HTERT RPE-1 (cell line): ENCODE results near the gene SMIM10L2A.
"Not testable (repeated sequence)": the region's sequence is repeated elsewhere in the genome, so short reads cannot be mapped to it uniquely, and the experiment has no call there.

Experiments used
- in situ Hi-C: fragments of 300-500 bp; cut with MboI; formaldehyde crosslinking; loops from 4 replicates; pipeline ENCODE4 v1.14.3; 2020; ENCODE audit warnings: low sequenced_read_pairs

The SMIM10L2A gene

DNA sequence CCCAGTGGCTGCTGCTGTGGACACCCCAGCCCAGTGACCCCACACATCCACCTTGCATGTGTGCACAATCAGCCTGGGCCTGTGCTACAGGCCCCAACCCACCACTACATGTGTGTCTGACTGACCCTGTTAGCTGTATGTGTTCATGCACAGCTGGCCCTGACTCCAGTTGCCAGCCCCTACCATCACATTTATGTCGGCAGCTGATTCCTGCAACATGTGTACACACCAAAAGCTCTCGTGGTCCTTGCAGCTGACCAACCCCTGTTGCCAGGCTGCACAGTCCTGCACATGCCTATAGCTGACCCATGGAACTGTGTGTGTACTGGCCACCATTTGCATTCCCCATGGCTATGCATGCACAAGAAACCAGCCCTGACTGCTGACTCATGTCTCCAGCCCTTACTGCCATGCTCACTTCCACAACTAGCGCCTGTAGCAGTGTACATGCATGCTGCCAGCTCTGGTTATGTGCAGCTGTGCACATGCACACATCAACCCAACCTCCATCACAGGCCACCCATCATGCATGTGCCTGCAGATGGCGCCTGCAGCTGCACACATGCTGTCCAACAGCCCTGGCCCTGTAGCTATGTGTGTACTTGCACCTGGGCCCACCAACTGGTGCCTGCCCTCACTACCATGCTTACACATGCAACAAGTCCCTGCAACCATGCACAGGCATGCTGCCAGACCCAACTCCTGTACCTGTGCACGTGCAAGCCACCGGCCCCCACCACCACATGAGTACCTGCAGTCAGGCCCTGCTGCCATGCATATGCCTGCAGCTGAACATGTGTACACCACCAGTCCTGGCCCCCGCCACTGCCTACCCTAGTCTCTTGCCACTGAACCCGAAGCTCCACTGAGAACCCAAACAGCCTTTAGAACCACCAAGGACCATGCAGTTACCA is 28.1 kb downstream of the SMIM10L2A start:
- in situ Hi-C loops = no loop called here

DNA sequence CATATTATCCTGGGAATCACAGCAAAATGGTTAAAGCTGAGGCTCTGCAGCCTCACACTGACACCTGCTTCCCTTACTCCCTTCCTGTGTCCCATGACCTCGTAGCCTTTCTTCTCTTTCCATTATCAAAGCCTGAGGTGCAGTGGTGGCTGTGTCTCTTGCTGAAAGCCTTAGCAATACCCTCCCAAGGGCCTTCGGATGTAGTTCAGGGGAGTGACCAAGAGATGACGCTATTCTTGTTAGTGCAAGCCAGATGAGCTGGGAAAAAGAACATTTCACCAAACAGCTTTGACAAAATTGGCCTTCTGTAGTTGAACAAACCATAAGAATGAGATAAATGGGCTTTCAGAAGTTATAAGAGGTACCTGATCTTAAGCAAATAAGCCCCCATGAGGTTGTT is 31.6 kb downstream of the SMIM10L2A start:
- in situ Hi-C loops = no loop called here

DNA sequence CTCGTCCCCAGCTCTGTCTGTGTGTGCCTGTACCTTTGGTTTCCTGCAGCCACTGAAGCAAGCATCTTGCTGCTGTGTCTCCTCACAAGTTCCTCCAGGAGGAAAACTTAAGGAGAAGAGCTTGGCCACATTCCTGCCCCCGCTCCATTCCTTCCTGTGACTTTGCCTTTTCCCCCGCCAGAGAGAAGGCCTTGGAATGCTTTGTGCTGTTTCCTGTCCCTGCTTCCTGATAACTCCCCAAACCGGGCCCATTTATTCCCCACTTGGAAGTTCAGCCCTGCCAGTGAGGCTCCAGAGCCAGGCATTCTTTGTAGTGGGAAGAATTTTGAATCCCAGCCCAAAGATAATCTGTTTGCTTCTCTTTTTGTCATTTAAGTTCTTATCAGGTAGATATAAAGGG is 33.1 kb downstream of the SMIM10L2A start:
- in situ Hi-C loops = no loop called here

DNA sequence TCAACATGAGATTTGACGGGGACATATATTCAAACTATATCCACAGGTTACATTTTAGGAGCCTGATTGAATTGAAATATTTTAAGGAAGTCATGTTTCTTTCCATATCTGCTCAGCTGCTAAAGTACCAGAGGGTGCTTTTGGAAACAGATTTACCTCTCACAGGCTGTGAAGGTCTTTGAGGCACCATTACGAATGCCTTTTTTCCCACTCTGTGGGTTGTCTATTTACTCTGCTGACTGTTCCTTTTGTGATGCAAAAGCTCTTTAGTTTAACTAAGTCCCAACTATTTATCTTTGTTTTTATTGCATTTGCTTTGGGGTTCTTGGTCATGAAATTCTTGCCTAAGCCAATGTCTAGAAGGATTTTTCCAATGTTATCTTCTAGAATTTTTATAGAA is 40.0 kb downstream of the SMIM10L2A start:
- in situ Hi-C loops = not testable (repeated sequence)

DNA sequence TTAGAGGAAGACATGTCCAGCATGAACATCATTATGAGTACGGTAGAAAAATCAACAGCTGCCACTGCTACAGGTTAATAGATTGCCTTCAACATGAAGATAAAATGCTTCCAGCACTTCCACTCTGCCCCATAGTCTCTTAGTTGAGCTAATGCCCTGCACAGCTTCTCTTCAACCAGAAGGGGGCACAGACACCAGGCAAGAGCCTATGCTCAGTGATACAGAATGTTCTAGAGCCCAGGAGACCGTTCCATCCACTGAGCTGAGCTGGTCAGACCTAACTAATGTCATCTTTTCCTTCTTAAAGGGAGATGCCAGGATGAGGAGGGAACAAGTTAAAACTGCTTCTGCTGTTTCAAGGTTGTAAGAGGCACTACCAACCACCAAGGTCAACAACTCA is 42.2 kb downstream of the SMIM10L2A start:
- in situ Hi-C loops = no loop called here

DNA sequence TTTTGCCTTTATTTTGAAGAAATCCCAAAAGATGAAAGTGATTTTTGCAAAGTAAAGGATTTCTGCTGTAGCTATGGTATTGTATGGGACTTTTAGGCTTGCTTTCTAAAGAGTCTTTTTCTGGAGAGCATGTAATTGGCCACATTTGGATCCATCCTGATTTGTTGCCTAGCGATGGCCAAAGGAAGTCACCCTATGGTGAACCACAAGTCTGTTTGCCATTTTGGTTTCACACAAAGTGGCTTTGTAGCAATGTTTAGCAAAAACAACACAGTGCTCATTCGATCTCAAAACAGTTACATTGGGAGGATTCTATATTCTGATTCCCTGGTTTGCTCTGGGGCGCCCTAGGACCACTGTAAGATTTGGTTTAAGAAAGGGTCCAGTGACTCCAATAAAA is 54.6 kb downstream of the SMIM10L2A start:
- in situ Hi-C loops = no loop called here

DNA sequence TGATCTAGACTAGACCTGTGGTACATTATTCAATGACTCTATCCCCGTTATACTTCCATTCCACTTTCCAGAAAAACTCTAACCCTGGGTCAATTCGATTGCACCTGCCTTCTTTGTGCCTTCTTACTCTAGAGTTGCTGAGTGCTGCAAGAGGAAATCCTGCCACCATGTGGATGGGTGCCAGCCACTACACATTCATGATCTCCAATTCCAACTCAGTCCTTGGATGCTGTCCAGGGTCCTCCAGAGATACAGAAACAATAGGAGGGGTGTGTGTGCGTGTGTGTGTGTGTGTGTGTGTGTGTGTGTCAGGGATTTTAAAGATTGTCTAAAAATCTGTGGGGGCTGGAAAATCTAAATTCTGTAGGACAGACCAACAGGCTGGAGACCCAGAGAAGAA is 55.8 kb downstream of the SMIM10L2A start:
- in situ Hi-C loops = no loop called here
